C4-2B (cell line): Measurements from ENCODE around the gene CHD5.
A peak's percentile ranks its signal among the peaks of the same experiment; 100 is the strongest.

Source experiments
- H3K27ac ChIP-seq: fragments of 450-650 bp; 2 replicates; pipeline ENCODE4 v1.5.1; 2017
- CTCF ChIP-seq: fragments of 450-650 bp; conservative IDR thresholded peaks from 2 replicates; pipeline ENCODE4 v1.5.1; 2017; ENCODE audit warnings: mild to moderate bottlenecking
- ZFX ChIP-seq: fragments of 450-650 bp; IDR thresholded peaks from 2 replicates; pipeline ENCODE4 v1.6.1; 2017

Gene CHD5

DNA sequence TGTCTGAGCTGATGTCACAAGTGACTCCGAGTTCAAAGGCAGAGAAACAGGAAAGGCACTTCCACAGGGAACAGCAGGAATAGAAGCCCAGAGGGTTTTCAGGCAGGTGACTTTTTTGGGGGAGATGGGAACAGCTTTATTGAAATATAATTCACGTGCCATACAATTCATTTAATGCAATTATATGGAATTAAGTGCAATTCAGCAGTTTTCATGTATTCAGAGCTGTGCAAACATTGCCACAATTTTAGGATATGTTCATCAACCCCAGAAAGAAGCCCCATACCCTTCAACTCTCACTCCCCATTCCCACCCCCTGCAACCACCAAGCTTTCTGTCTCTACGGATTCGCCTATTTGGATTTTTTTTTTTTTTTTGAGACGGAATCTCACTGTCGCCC lies 117.5 kb downstream of the CHD5 start:
- H3K27ac ChIP-seq: no peak overlapping the region
- TF ChIP-seq ZFX: no peak

- TF ChIP-seq ZFX (no peak), CTCF (no peak)
- H3K27ac ChIP-seq: peak overlapping the region; percentile 58
Observed at GRCh38 chr1:6059866-6060265, 120.3 kb downstream of the CHD5 start.

DNA sequence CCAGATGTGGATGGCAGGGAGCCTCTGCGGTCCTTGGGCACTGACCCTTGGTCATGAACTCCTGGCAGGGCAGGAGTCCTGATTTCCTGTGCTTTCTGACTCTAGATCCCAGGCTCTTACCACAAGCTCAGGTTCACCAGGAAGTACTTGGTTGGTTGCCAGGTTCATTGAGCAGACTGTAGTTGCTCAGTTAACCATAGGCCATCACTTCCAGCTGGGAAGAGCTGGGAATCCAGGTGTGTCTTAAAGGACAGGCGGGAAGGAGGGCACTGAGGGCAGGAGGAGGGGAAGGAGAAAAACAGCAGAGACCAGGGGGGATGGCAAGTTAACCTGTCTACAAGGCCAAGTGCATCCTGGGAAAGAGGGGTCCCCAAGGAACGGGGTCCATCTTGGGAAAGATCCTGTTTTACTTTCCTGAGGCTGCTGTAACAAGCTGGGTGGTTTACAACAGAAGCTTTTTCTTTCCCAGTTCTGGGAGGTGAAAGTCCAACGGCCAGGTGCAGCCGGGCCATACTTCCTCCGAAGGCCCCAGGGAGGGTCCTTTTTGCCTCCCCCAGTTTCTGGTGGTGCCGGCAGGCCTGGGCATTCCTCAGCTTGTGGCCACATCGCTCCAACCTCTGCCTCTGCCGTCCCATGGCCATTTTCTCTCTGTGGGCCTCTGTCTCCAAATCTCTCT lies 122.8 kb downstream of the CHD5 start:
- TF ChIP-seq CTCF: no peak
- TF ChIP-seq ZFX: no peak
- no peak overlapping the region for H3K27ac ChIP-seq

- H3K27ac ChIP-seq: no peak overlapping the region
- TF ChIP-seq CTCF: no peak
- TF ChIP-seq ZFX: no peak
Observed at GRCh38 chr1:6056572-6056948, 123.6 kb downstream of the CHD5 start.

DNA sequence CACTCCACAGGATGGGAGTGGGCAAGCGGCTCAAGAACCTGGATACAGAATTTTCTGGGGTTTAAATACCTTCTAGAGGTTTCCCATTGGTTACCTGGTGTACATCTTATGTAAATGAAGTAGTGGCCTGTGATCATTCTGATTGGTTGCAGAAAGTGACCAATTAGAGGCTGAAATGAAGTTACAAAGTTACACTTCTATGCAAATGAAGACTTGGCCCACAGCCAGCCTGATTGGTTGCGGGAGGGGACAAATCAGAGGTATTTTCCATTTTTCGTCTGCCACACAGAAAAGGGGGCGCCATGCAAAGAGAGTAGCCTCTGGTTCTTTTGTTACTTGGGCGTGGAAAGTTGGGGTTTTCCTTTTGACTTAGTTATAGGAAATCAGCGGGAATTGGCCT lies 125.5 kb downstream of the CHD5 start:
- H3K27ac ChIP-seq: no peak overlapping the region
- TF ChIP-seq CTCF (no peak), ZFX (no peak)

- H3K27ac ChIP-seq: no peak overlapping the region
- TF ChIP-seq CTCF: peak; percentile 50; the same call in 1 of the 2 replicates
- no peak for TF ChIP-seq ZFX
Observed at GRCh38 chr1:6053206-6053546, 126.9 kb downstream of the CHD5 start.

DNA sequence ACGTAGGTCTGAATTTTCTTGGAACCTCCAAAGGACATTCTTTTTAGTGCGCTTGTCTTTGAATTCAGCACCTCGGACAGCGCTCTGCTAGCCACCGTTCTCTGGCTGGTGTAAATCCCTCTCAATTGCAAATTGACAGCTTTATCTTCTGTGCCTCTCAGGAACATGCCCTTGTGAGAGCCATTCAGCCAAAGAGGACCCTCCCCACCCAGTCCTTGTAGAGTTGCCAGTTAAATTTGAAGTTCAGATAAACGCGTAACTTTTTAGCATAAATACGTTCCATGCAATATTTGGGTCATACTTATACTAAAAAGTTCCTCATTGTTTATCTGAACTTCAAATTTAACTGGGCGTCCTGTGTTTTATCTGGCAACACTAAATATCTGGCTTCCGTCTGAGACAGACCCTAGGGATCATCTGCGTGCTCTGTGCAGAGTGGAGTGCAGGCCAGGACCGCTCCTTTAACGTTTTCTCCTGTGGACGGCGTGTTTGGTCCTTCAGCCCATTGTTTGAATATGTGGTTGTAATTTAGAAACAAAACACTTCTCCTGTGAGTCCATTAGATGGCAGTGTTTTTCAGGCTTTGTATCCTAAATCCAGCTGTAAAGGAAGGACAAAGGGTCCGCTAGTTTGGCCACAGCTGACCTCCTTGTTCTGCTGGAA lies 127.4 kb downstream of the CHD5 start:
- peak; percentile 83 for TF ChIP-seq CTCF
- no peak for TF ChIP-seq ZFX
- no peak overlapping the region for H3K27ac ChIP-seq
